ENCODE measurements around the gene SH3D19. TPM values are rescaled to one million over a fixed set of nuclear protein-coding genes. Genes with fewer than 3 reads are reported as not detected.

The SH3D19 gene
- total and polyA plus RNA-seq, 2 of the 4 experiments (the other 2 are of a cell fraction): 14.4 to 27.2 TPM

DNA sequence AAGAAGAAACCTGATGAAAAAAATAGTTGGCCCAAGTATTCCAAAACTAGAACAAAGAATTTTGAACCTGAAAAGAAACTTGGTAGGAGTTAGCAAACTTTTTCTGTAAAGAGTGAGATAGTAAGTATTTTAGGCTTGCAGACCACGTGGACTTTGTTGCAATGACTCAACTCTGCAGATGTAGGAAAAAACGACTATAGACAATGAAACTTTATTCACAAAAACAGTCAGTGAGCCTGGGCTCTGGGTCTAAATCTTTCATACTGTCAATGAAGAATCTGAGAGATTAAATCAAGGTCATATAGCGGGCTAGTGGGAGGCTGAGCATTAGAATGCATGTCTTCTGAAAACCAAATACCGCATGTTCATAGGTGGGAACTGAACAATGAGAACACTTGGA is 23.0 kb downstream of the SH3D19 start:
- in situ Hi-C loops (cut with MboI; ENCODE audit: low sequenced_read_pairs): no loop called here
- no peak overlapping the region for H2AK9ac ChIP-seq (replicated peaks; ENCODE audit: low read depth, low read length, poor library complexity)

More for the DNA sequence above, 23.0 kb downstream of the SH3D19 start:
- no peak overlapping the region for H3K18ac ChIP-seq (ENCODE audit: low read depth, low read length)
- no peak overlapping the region for H2AFZ ChIP-seq (replicated peaks; ENCODE audit: low read length, poor library complexity)
- H3K23ac ChIP-seq (ENCODE audit: low read depth, low read length): no peak overlapping the region
- no peak overlapping the region for H2BK15ac ChIP-seq (ENCODE audit: low read depth, low read length)
- DNase-seq (peak; percentile 38), ATAC-seq (ENCODE audit: low read depth) (no peak)
- H3K56ac ChIP-seq (ENCODE audit: extremely low read depth, insufficient read depth, low read length): no peak overlapping the region
- intact Hi-C loops (cut with micrococcal nuclease) (no loop called here), dilution Hi-C loops (cut with HindIII; ENCODE audit: low sequenced_read_pairs, unreplicated experiment) (no loop called here)
- H2BK120ac ChIP-seq (ENCODE audit: low read depth, low read length): no peak overlapping the region
- H2BK5ac ChIP-seq (ENCODE audit: low read depth, low read length, poor library complexity, severe bottlenecking): no peak overlapping the region
- ChIA-PET CTCF (no interaction called here), POLR2A (ENCODE audit: unreplicated experiment) (no interaction called here)
- BruUV-seq (replicated peaks): no TSS peak
- no peaks in the 10 kb centered on the region for H4K20me1 ChIP-seq (ENCODE audit: insufficient read depth, low read length)
- H4K5ac ChIP-seq (ENCODE audit: low read depth, low read length): no peak overlapping the region
- H3K79me1 ChIP-seq (ENCODE audit: low read depth in 1 of 2, low read length in 2 of 2): 0 out of 4 replicates have a peak, but pooled peaks cover 0 to 2% of the 10 kb centered on the region in 2 experiments
- no peak overlapping the region for H4K91ac ChIP-seq (ENCODE audit: insufficient read depth, low read depth, low read length)
- TF ChIP-seq, protein P1, sequence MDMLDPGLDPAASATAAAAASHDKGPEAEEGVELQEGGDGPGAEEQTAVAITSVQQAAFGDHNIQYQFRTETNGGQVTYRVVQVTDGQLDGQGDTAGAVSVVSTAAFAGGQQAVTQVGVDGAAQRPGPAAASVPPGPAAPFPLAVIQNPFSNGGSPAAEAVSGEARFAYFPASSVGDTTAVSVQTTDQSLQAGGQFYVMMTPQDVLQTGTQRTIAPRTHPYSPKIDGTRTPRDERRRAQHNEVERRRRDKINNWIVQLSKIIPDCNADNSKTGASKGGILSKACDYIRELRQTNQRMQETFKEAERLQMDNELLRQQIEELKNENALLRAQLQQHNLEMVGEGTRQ (IDR thresholded peaks at IDR 0.05; ENCODE audit: low read depth, low read length): peak; percentile 34; the same call in 1 of the 2 replicates
- TF ChIP-seq MAZ (IDR thresholded peaks at IDR 0.05; ENCODE audit: borderline replicate concordance, low read depth, low read length) (no peak), RFX5 (IDR thresholded peaks at IDR 0.05; ENCODE audit: low read depth, low read length) (no peak)
- H2AK5ac ChIP-seq (ENCODE audit: low read depth, low read length): no peak overlapping the region
- H3K27ac ChIP-seq (ENCODE audit: insufficient read depth, low read length): no peak overlapping the region
- no peak overlapping the region for H3K4ac ChIP-seq (ENCODE audit: low read depth, low read length)
- H3K14ac ChIP-seq (replicated peaks; ENCODE audit: low read depth, low read length): no peak overlapping the region
- H3K36me3 ChIP-seq (ENCODE audit: control insufficient read depth, insufficient read depth, low read length): no peaks in the 10 kb centered on the region
- H3K4me2 ChIP-seq (ENCODE audit: low read depth, low read length): no peak overlapping the region
- no peak overlapping the region for H2BK20ac ChIP-seq (ENCODE audit: low read depth, low read length)
- no peak overlapping the region for H3K9ac ChIP-seq (ENCODE audit: low read depth, low read length)
- H3K4me3 ChIP-seq (ENCODE audit: insufficient read depth, low read depth, low read length): no peak overlapping the region
- H3K9me1 ChIP-seq (ENCODE audit: insufficient read depth, low read length): no peaks in the 10 kb centered on the region
- H3K9me3 ChIP-seq (ENCODE audit: control insufficient read depth, insufficient read depth, low read length): no peaks in the 10 kb centered on the region
- 92% methylated on average over 2 of the region's 4 CpGs; no CpG with 5 or more reads in 1 of the 2 experiments for WGBS, 2 experiments (ENCODE audit: extremely low coverage in 2 of 2, insufficient read length in 1 of 2)
- H3K27me3 ChIP-seq (ENCODE audit: control insufficient read depth, insufficient read depth, low read length): no peaks in the 10 kb centered on the region
- no peaks in the 10 kb centered on the region for H3K4me1 ChIP-seq (ENCODE audit: control insufficient read depth, insufficient read depth, low read length)
- H4K8ac ChIP-seq (ENCODE audit: low read depth in 2 of 2, low read length in 2 of 2): no peak overlapping the region
